ENCODE measurements around the gene AJAP1.
A peak's percentile ranks its signal among the peaks of the same experiment; 100 is the strongest.

AJAP1 gene

GRCh38 chr1:4655674-4656532 lies 1.5 kb downstream of the AJAP1 start:
- Histone ChIP-seq H3K36me3 (no peaks in the 10 kb centered on the region), H3K9me3 (no peaks in the 10 kb centered on the region), H3K4me1 (peaks cover 75% of the 10 kb centered on the region), H4K20me1 (peaks cover 62% of the 10 kb centered on the region), H3K4me3 (peak overlapping the region; percentile 67), H3K27me3 (peaks cover 78% of the 10 kb centered on the region), H3K9ac (peak overlapping the region; percentile 58; the same call in 1 of the 2 replicates), H3K27ac (peak overlapping the region; percentile 42; the same call in 1 of the 2 replicates), H3K4me2 (peak overlapping the region; percentile 94)
- TF ChIP-seq Cebpa-rat (IDR thresholded peaks at IDR 0.05), result no peak

GRCh38 chr1:4656533-4657140 lies 2.2 kb downstream of the AJAP1 start:
- no peak for TF ChIP-seq Cebpa-rat (IDR thresholded peaks at IDR 0.05)
- Histone ChIP-seq H3K36me3 (no peaks in the 10 kb centered on the region), H3K9me3 (no peaks in the 10 kb centered on the region), H3K4me3 (no peak overlapping the region; the same call in 1 of the 2 replicates), H4K20me1 (peaks cover 62% of the 10 kb centered on the region), H3K27ac (no peak overlapping the region), H3K27me3 (peaks cover 77% of the 10 kb centered on the region), H3K4me1 (peaks cover 77% of the 10 kb centered on the region), H3K9ac (no peak overlapping the region), H3K4me2 (peak overlapping the region; percentile 94)

GRCh38 chr1:4657244-4657789 lies 2.9 kb downstream of the AJAP1 start:
- Histone ChIP-seq H3K27ac (no peak overlapping the region), H3K4me1 (peaks cover 77% of the 10 kb centered on the region), H4K20me1 (peaks cover 62% of the 10 kb centered on the region), H3K9ac (no peak overlapping the region), H3K4me3 (no peak overlapping the region), H3K4me2 (no peak overlapping the region), H3K9me3 (no peaks in the 10 kb centered on the region), H3K27me3 (peaks cover 77% of the 10 kb centered on the region), H3K36me3 (no peaks in the 10 kb centered on the region)
- no peak for TF ChIP-seq Cebpa-rat (IDR thresholded peaks at IDR 0.05)

GRCh38 chr1:4657960-4658541 lies 3.6 kb downstream of the AJAP1 start:
- Histone ChIP-seq H3K4me2 (peak overlapping the region; percentile 64), H3K36me3 (no peaks in the 10 kb centered on the region), H3K9ac (no peak overlapping the region), H3K9me3 (no peaks in the 10 kb centered on the region), H3K4me3 (no peak overlapping the region), H4K20me1 (peaks cover 58% of the 10 kb centered on the region), H3K4me1 (peaks cover 70% of the 10 kb centered on the region), H3K27me3 (peaks cover 71% of the 10 kb centered on the region), H3K27ac (no peak overlapping the region)
- TF ChIP-seq Cebpa-rat (IDR thresholded peaks at IDR 0.05), result no peak

- Histone ChIP-seq H3K27me3 (peaks cover 62% of the 10 kb centered on the region), H3K4me2 (peak overlapping the region; percentile 64), H3K9ac (no peak overlapping the region), H3K27ac (no peak overlapping the region), H4K20me1 (peaks cover 49% of the 10 kb centered on the region), H3K9me3 (no peaks in the 10 kb centered on the region), H3K36me3 (no peaks in the 10 kb centered on the region), H3K4me3 (no peak overlapping the region), H3K4me1 (peaks cover 72% of the 10 kb centered on the region)
- no peak for TF ChIP-seq Cebpa-rat (IDR thresholded peaks at IDR 0.05)
These were observed 4.5 kb downstream of the AJAP1 start for GRCh38 chr1:4658643-4659628.

- TF ChIP-seq Cebpa-rat (IDR thresholded peaks at IDR 0.05), result no peak
- Histone ChIP-seq H4K20me1 (peaks cover 40% of the 10 kb centered on the region), H3K9me3 (peaks cover 4% of the 10 kb centered on the region), H3K4me2 (peak overlapping the region; percentile 61), H3K36me3 (no peaks in the 10 kb centered on the region), H3K4me3 (no peak overlapping the region), H3K27ac (no peak overlapping the region), H3K27me3 (peaks cover 41% of the 10 kb centered on the region), H3K4me1 (peaks cover 68% of the 10 kb centered on the region), H3K9ac (no peak overlapping the region)
These were observed 6.6 kb downstream of the AJAP1 start for GRCh38 chr1:4660917-4661594.

- peak overlapping the region; percentile 61 for H3K4me2 ChIP-seq
- H3K27ac ChIP-seq, result no peak overlapping the region
- H3K4me3 ChIP-seq, result no peak overlapping the region
- peaks cover 36% of the 10 kb centered on the region for H3K27me3 ChIP-seq
- H4K20me1 ChIP-seq, result peaks cover 35% of the 10 kb centered on the region
- peaks cover 63% of the 10 kb centered on the region for H3K4me1 ChIP-seq
- no peaks in the 10 kb centered on the region for H3K36me3 ChIP-seq
- no peak overlapping the region for H3K9ac ChIP-seq
- H3K9me3 ChIP-seq, result peaks cover 9% of the 10 kb centered on the region
- no peak for TF ChIP-seq Cebpa-rat (IDR thresholded peaks at IDR 0.05)
These were observed 7.1 kb downstream of the AJAP1 start for GRCh38 chr1:4661595-4661917.

- Histone ChIP-seq H4K20me1 (peaks cover 29% of the 10 kb centered on the region), H3K27me3 (peaks cover 30% of the 10 kb centered on the region), H3K9me3 (peaks cover 15% of the 10 kb centered on the region), H3K4me1 (peaks cover 60% of the 10 kb centered on the region), H3K4me3 (no peak overlapping the region), H3K27ac (no peak overlapping the region), H3K9ac (no peak overlapping the region), H3K36me3 (no peaks in the 10 kb centered on the region), H3K4me2 (no peak overlapping the region)
- no peak for TF ChIP-seq Cebpa-rat (IDR thresholded peaks at IDR 0.05)
These were observed 7.8 kb downstream of the AJAP1 start for GRCh38 chr1:4662168-4662567.

Measured in BLaER1 (cell line).